CD4-positive, alpha-beta T cell treated with Interleukin-17A for 4 hours (primary cell): ENCODE data around the gene TMEM121B.

ENCODE experiments used
- DNase-seq: peaks from one replicate; pipeline ENCODE4 v3.0.0-alpha.2; 2020; ENCODE audit warnings: mixed read lengths

The TMEM121B gene

DNA sequence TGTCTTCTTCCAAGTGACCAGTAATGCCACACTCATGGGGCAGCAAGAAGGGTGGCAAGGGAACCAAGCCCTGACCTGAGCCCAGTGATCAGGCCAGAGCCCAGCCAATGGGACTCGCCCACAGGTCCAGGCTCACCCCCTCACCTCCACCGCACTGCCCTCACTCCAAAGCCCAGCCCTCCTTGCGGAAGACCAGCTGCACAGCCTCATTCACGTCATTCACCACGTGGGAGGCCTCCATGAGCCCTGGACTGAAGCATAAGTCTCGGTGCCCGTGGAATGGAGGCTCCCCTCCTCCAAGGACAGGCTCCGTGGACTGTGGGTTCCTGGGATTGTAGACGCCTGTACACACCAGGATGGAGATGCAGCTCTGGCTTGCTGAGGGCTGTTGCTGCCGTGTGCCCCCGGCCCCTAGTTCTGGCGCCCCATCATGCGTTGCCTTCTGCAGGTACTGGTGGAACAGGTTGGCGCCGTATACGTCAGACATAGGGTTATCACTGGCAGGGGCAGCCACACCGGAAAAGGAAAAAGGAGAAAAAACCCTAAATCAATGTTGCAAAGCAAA lies 16.8 kb upstream of the TMEM121B start:
- no peak for DNase-seq

DNA sequence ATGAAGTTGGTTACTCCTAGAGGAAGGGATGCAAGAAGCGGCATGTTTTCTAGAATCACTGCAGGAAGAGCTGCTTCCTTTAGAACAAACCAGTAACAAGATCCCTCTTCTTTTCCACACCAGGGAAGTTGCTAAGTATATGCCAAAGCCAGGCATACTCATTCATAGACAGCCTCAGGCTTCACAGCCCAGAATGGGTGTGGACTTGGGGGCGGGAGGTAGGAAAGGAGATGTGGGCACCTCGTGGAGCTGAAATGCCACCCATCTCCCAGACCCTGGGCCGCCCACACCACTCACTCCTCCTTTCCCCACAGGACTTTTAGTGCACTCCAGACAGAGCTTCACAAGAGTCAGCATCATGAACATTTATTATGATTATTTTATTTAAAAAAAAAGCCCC lies 16.0 kb upstream of the TMEM121B start:
- no peak for DNase-seq

DNA sequence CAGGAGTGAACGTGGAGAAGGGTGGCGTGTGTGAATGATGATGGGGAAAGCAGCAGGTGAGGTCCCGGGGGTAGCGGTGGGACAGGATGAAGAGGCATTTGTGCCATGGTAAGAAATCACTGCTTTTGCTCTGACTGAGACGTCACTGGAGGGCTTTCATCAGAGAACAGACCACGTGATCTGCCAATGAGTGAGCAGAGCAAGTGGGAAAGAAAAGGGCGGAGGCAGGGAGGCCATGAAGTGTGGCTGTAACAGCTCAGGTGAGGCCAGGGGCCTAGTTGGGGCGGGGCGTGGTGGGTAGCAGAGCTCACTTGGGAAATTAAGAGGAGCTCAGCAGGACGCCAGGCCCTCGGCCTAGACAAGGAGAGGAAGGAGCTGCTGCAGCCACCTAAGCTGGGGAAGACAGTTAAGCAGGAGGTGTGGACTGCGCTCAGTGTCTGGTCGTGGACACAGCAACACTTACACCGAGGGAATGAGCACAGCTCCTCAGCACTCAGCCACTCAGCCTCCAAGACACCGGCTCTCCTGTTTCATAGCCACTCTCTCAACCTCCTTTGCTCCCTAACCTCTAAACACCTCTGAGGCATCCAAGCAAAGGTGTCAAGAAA lies 14.1 kb upstream of the TMEM121B start:
- no peak for DNase-seq

DNA sequence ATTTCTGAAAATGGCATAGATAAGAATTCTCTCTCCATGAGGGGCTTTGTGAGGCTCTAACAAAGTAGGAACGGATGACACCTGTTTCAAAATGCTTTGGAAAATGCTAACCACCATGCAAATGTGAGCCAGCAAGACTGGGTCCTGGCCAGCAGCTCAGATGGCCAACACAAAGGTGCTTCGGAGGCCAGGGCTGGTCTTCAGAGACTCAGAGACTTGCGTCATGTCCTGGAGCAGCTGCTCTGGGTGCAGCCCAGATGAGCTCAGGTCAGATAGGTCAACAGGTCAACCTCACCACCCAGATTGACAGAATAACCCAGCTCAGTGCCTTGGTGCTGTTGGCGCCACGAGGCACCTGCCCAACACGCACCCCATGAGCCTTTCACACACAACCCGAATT lies 12.0 kb upstream of the TMEM121B start:
- DNase-seq: no peak

DNA sequence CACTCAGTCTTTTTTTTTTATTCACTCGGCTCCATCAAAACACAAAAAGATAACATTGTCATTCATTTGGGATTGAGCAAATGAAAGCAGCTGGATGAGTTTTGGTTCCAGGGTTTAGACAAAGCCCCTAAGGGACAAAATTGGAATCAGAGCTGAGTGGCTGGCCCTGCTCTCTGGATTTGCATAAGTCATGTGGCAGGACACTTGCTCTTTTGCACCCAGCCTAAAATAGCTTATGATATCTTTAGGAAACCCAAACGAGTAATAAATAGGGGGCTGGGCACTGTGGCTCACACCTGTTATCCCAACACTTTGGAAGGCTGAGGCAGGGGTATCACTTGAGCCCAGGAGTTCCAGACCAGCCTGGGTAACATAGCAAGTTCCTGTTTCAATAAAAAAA lies 11.0 kb upstream of the TMEM121B start:
- no peak for DNase-seq

DNA sequence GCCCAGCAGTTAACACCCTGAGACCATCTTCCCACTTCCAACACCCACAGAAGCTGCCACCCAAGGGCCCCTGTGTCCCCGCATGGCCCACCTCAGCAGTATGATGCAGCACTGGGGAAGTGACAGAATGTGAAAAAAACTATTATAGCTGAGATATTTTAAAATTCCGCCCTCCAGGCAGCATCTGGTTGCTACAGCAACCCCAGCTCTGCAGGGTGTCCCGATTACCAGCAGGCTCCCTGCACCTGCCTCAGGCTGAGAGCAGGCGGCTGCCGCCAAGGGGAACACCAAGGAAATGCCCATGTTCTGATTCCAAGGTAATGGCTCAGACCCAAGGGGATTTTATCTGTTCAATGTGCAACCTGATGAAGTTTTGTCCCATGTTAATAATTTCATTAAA lies 10.5 kb upstream of the TMEM121B start:
- DNase-seq: no peak

DNA sequence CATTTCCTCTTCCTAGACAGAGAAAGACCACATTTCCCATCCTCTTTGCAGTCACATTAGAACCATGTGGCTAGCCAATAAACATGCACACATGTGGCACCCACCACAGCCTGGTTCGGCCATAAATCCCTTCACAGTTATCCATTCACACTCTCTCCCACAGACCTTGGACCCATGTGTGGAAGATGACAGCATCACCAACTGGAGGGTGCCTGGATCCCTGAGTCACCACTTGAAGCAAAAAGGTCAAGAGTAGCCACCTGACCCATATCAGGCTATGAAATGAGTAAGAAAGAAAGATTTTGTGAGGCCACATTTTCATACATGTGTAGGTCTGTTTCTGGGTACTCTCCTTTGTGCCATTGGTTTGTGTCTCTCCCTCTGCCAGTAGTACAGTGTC lies 9.0 kb upstream of the TMEM121B start:
- no peak for DNase-seq

DNA sequence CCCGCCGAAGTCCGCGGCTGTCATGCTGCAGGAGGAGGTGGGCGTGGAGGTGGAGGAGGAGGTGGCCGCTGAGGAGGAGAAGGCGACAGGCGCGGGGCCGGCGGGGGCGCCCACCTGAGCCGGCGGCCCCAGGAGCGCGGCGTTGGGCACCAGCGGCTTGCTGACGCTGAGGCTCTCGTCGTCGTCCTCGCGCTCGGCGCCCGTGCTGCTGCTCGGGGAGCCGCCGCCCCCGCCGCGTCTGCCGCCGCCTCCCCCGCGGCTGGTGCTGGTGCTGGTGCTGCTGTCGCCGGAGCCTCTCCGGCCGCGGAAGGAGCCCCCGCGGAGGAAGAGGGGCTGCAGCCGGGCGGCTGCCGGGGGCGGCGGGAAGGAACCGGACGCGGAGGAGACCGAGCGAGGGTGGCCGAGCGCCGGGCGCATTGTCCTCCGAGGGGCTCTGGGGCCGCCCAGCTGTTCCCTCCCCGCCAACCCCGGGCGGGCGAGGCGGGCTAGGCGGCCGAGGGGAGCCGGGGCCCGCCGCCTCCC lies 388 bp downstream of the TMEM121B start:
- DNase-seq: peak; percentile 36

DNA sequence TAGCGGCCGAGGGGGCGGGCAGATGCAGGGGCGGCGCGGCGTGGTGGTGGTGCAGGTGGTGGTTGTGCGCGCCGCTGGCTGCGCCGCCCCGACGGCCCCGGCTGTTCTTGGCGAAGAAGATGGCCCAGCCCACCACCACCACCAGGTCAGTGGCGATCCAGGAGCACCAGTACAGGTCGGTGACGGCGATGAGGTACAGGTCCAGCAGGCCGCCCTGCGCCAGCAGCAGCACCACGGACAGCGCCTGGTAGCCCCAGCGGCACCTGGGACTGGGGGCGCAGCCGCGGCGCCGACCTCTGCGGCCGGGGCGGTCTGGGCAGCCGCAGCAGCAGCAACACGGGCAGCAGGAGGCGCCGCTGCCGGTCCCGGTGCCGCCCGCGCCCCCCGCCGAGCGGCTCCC lies 879 bp downstream of the TMEM121B start:
- DNase-seq: peak; percentile 76

DNA sequence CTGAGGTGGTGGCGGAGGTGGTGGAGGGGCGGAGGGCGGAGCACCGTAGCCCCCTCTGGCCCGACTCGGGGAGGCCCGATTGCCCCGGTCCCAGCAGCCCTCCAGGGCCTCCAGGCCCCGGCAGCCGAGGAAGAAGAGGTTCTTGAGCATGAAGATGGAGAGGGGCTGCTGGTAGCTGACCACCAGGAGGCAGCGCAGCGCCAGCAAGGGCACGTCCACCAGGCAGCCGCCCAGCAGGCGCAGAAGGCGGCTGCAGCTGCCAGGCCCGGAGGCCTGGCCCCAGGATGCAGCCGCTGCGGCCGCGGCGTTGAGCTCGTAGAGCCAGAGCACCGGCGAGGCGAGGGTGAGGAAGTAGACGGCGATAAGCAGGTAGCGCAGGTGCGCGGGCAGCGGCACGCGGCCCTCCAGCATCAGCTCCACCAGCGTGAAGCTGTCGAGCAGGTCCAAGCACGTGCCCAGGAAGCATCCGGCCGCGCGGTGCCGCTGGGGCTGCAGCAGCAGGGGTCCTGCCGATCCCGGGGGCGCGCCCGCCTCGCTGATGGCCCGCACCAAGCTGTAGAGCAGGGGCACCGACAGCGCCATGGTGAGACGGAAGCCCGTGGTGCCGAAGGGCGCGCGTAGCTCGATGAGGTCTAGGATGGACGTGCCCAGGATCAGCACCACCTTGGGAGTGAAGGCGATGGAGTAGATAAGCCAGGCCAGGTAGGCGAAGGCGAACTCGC lies 1.5 kb downstream of the TMEM121B start:
- DNase-seq: no peak

DNA sequence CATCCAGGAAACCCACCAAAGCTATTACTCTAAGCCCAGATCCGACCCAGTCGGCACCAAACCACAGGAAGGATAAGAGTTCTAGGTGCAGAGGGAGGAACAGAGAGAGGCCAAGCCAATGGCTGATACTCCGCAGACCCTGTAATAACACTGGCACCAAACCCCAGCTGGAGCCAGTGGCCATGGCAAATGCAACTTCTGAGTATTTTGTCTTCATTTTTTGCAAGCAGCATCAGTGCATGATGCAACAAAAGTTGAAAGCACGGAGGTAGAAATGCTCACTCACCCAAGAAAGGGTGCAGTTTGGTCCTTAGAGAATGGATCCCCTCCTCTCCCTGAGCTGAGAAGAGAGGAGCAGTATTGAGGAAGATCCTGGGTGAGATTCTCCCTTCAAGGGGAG lies 2.8 kb downstream of the TMEM121B start:
- no peak for DNase-seq

DNA sequence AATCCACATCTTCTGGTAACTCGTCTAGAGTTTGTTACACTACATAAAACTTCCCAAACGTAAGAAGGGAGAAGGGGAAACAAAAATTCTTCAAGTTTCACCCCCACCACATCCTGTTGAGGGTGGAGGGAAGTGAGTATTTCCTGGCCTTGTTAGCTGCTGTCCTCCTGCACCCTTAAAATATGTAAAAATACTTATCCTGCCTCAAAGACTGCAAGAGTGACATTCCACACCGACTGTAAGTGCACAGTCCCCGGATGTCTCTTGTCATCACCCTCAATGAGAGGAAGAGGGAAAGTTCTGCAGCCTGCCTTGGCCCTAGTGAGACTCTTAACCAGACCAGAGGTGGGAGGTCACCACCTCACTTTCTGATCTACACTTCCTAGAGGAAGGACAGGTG lies 3.3 kb downstream of the TMEM121B start:
- DNase-seq: peak; percentile 37

DNA sequence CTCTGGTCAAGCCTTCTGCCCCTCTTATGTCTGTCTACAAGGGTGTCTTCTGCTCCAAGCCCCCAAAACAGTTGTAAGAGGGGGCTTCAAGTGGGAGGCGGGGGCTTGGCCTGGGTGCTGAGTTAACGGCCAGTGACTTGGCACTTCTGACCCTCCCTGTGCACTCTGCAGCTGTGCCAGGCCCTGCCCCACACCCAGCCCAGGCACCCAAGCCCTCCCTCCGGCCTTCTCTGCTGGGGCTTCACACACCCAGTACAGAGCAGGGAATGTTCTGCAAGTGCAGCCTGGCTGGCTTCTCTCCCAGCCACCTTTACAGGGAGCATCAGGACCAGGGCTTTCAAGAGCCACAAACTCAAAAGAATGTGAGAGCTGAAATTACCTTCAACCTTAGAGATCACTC lies 3.8 kb downstream of the TMEM121B start:
- DNase-seq: no peak

DNA sequence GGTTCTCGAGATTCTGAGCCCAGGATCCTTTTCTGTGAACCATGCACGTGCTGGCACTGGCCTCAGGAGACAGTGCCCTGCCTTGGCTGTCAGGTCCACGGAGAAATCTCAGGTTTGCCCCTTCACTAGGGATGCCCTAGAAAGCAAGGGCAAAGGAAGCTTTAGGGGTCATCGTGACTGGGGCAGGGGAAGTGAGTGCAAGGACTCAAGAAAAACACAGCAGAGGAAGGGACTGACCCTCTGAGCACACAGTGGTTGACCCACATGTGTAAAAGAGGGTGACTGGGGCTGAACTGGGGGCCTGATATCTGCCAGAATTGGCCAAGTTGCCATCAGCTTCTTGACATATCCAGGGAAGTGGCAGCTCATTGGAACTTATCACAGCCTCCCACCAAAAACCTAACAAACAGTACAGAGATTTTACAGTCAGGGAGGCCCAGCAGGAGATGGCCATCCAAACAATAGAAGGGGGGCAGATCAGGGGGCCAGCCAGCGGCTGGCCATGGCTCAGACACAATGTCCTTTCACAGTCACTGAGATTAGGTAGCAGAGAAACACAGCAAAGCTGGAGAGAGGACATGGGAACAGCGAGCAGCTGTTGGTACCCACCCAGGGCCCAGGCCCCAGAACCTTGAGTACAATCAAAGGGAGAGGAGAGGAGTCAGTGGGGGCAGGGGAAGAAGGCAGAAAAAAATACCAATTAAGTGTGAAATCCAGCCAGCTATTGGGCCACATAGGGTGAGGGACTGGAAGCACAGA lies 4.4 kb downstream of the TMEM121B start:
- DNase-seq: no peak

DNA sequence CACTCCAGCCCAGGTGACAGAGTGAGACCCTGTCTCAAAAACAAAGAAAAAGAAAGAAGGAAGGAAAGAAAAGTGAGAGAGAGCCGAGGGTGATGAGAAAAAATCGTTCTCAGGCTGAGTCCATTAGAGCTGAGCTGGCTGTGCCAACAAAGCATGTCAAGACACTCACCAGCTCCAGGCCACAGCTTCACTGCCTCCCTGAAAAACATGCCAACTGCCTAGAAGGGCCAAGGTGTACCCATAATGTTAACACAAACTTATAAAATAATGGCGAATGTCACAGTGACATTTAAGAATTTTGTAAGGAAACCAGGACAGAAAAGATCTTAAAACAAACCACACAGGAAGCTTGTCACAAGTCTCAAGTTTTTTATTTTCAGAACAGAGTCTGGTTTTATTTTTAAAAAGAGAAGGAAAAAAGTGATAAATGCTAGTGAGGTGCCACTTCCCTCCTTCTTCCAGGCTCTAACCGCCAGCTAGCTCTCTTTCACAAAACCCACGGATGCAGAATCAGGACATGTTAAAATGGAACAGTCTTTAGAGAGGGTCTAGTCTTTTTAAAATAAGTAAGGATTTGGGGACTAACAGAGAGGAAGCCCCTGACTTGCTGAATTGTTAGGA lies 5.1 kb downstream of the TMEM121B start:
- no peak for DNase-seq

DNA sequence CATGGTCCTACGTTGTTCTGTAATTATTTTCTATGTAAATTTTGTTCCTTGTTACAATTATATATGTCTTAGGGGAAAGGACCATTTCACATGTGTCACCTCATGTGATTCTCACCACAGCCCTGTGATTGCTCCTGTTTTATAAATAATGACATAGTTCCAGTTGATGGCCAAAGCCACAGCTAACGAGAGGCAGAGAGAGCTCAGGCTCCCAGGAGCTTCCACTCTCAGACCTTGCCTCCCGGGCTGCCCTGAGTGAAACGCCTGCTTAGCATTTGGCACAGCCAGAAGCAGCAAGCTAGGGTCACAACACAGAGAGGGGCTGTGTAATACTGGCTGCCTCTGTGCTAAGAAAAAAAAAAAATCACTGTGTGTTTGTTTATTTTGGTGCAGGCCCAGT lies 5.9 kb downstream of the TMEM121B start:
- no peak for DNase-seq

DNA sequence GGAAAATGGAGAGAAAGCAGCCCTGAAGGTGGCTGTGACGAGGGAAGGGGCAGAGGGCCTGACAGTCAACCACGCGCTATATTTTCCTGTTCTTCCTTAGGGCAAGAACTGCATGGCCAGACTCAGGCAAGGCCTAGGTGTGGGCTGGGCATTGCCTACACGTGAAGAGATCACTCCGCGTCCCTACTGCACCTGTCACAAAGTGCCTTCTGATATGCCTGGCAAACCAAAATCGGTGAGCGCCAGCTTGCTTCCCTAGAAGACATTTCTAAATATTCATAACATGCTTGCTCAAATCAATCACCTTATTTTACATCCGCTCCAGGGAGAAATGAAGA lies 6.3 kb downstream of the TMEM121B start:
- no peak for DNase-seq

DNA sequence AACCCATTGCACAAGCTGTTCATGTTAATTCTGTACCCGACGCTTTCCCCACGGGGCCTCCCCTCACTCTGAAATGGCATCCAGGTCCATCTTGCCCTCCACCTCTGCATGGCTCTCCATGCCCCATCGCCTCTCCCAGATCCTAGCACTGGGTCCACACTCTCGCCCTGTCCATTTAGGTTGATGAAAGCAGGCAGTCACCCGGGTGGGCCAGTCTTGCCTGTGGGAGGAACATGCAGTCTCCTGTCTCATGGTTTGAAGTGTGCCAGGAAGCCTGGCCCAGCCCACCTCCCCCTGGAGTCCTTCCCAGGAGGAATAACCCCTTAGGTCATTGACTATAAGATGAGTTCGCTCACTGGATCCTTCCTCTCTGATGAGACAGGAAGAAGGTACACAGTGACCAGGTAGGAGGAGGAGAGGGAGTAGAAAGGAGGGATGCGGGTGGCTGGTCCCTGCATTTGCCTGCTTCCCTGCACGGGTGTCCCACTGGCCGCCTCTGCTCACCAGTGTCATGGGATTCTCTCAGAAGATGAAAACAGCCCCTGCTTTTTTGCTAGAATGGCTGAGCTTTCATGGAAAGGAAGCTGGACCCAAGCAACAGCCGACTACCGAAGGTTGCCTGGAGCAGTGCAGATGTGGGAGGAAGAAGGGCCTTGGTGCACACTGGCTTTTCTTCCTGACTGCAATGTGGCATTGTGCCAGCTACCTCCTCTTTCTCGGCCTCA lies 6.8 kb downstream of the TMEM121B start:
- DNase-seq: no peak

DNA sequence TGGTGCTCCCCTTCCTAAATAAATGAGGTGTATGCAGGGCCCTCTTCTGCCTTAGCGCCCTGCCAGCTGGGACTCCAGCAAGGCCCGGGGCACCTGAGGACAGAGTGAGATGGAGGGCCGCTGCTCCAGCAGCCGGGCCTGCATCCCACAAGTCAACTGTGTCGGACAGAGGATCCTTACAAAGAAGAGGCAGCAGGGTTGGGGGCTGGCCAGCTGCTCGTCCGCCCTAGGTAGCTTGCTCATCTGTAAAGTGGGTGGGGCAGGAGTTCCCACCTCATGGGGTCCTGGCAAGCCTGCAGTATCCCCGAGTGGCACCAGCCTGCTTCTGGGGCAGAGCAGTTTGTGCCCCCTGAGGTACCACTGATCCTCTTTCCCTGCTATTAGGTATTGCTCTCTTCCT lies 7.6 kb downstream of the TMEM121B start:
- no peak for DNase-seq

DNA sequence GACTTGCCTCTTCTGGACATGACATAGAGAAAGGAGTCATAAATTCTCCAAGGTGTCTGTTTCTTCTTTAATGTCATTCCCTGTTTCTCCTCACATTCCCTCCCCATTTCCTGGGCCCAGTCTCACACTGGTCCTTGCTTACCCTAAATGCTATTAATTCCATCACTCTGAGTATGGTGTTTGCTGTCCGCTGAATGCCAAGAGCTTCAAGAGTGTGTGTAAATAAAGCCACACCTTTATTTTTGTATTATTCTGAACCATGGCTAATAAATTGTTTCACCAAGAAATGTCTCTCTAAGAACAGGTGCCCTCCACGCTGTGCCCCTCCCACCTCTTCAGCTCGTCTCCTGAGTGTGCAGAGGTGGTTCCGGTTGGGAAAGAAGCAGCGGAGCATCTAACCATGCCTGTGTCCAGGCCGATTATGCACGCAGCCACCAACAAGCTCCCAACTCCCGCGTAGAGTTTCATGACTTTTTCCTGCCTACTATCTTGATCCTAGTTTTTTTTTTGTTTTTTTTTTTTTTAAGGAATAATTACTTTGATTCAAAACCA lies 8.6 kb downstream of the TMEM121B start:
- no peak for DNase-seq

DNA sequence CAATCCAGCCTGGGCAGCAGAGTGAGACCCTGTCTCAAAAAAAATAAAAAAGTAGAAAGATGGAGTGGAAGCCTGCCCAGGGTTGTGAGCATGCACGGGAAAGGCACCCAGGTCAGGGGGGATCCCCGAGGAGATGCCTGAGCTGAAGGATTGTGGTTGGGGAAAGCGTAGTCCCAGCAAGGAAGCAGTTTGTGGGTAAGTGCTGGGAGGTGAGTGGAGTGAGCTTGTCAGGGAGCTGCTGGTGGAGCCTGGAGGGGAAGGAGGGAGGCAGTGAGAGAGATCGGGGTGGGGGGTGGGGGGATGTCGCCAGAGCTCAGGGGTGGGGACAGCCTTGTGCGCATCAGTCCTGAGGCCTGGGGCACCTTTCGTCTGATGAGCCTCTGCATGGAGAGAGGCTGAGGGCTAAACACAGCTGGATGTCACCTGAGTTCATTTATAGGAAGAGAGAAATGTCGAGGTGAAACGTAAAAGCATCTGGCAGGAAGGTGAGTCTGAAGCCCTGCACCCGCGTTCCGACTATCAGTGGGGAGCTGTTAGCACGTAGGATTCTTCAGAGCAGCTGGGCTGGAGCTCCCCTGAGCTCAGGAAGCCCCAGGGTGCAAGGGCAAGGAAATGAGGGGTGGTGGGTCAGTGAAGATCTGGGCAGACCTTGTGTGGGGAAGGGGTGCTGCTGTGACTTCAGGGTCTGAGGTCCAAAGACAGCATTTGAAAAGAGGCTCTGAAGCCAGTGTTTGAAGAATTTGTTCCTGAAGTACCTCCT lies 10.2 kb downstream of the TMEM121B start:
- DNase-seq: no peak

DNA sequence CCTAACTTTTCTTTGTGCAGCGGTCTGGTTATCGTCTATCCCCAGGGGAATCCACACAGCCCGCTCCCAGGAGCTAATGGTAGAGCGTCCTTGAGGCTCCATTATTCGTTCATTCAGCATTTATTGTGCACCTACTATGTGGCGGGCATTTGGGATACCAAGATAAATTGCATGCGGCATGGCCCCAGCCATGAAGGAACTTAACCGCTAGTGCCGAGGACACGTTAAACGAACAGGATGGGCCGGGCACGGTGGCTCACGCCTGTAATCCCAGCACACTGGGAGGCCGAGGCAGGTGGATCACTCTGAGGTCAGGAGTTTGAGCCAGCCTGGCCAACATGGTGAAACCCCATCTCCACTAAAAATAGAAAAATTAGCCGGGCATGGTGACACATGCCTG lies 11.2 kb downstream of the TMEM121B start:
- DNase-seq: no peak
